ENCODE results near the gene NCS1.

DNA sequence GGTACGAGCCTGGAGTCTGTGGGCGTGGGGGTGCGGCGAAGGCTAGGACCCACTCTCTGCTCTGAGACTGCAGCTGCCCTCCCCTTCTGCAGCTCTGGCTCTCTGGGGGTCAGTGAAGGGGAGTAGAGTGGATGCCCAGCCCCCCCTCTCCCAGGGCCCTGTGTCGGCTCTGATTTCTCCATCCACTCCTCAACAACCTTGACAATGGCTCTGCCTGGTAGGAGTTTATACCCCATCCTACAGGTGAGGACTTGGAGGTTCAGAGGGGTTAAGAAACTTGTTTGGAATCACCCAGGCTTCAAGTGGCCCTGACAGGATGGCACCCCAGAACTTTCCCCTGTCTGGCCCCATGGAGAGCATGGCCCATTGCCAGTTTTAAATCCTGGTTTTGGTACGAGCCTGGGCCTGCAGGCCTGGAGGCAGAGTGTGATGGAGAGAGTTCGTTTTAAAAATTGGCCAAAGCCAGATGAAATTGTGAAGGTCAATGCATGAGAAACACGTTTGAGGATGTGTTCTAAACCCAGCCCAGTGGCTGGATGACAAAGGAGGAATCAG, 22.3 kb downstream of the NCS1 start:
- TF ChIP-seq, protein P1, sequence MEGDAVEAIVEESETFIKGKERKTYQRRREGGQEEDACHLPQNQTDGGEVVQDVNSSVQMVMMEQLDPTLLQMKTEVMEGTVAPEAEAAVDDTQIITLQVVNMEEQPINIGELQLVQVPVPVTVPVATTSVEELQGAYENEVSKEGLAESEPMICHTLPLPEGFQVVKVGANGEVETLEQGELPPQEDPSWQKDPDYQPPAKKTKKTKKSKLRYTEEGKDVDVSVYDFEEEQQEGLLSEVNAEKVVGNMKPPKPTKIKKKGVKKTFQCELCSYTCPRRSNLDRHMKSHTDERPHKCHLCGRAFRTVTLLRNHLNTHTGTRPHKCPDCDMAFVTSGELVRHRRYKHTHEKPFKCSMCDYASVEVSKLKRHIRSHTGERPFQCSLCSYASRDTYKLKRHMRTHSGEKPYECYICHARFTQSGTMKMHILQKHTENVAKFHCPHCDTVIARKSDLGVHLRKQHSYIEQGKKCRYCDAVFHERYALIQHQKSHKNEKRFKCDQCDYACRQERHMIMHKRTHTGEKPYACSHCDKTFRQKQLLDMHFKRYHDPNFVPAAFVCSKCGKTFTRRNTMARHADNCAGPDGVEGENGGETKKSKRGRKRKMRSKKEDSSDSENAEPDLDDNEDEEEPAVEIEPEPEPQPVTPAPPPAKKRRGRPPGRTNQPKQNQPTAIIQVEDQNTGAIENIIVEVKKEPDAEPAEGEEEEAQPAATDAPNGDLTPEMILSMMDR (IDR thresholded peaks at IDR 0.05) = no peak
- no peak for TF ChIP-seq POLR2A (IDR thresholded peaks at IDR 0.05)
